Measurements from ENCODE around the gene TDRD10.
A peak's percentile ranks its signal among the peaks of the same experiment; 100 is the strongest.
"Not testable (repeated sequence)": the region's sequence is repeated elsewhere in the genome, so short reads cannot be mapped to it uniquely, and the experiment has no call there.

The TDRD10 gene

GRCh38 chr1:154517661-154518060 lies 15.6 kb downstream of the TDRD10 start:
- DNase-seq: no peak

DNA sequence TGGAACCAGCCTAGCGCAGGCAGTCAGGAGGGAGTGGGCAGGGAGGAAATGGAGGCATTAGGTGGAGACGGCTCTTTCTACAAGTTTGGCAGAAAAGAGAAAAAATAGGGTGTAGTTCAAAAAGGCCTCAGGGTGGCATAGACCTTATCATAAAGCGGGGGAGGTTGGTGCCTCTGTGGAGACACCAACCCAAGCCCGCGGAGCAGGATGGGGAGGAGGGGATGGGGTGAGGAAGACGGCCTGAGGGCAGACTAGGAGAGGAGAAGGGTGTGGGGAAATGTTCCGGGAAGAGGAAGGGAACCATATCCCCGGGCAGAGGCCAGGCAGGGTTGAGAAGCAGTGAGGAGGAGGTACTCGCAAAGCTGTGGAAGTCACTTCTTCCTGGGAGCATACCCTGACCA lies 17.6 kb downstream of the TDRD10 start:
- no peak for DNase-seq

- DNase-seq: no peak
These were observed 18.3 kb downstream of the TDRD10 start for GRCh38 chr1:154520333-154520732.

DNA sequence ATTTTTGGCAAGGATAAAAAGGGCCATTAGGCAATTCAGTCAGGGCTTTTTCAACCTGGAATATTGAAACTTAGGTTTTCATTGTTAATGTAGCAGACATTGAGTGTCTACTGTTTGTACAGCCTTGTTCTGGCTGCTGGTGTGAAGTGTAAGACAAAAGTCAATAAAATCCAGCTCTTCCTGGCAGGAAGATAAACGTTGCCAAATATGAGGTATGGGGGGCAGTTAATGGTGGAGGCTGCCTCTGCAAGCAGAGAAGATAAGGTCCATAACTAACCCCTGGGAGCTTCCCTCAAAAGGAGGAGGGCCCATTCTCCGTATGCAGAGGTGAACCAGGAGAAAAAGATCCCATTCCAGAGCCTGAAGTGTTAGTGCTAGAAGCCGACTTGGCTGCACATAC lies 19.7 kb downstream of the TDRD10 start:
- DNase-seq: no peak

- DNase-seq: no peak
These were observed 22.9 kb downstream of the TDRD10 start for GRCh38 chr1:154524881-154525280.

DNA sequence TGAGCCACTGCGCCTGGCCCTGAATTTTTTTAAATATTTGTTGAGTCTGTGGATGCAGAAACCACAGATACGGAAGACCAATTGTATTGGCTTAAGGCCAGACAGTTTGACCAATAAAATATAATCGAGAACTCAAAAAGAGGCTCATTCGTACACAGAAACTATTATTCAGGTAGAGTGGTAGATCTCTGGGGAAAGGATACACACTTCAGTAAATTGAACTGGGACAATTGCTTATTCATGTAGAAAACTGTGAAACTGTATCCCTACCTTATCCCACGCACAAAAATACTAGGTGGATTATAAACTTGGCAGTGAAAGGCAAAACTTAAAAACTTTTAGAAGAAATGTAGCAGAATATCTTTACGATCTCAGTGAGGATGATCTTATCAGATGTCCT lies 25.2 kb downstream of the TDRD10 start:
- DNase-seq: no peak

- no peak for DNase-seq
These were observed 27.3 kb downstream of the TDRD10 start for GRCh38 chr1:154529308-154529707.

GRCh38 chr1:154531950-154532349 lies 29.9 kb downstream of the TDRD10 start:
- not testable (repeated sequence) for DNase-seq

DNA sequence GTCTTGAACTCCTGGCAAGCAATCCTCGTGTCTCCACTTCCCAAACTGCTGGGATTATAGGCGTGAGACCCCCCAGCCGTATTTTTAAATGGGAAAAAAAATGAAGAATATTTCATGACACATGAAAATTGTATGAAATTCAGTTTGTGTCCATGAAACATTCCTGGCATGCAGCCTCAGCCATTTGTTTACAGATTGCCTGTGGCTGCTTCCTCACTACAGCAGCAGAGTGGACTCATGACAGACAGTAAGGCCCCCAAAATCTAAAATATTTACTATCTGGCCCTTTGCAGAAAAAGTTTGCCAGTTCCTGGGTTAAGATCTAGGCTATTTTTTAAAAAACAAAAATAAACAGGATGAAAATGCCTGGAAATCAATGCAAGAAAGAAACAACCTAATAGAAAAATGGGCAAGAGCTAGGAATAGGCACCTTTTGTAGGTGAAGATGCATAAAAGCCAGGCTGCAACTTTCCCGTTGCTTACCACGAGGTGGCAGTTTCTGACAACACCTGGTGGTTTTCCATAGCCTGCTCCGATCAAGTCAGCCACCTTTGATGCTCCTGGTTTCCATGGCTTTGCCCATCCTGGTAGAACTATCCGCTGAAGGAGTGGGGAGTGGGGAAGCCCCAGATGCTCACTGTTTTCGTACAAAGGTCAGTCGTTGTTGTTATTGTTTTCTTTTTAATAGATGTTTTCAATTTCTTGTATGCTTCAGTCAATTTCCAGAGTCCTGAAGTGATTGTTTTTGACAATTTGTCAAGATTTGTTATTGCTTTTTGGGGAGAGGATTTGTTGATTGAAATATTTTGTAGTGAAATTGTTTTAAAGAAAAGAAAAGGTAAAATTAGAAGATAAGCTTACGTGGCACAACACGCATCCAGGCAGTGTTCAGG lies 32.2 kb downstream of the TDRD10 start:
- peak; percentile 63 for DNase-seq

DNA sequence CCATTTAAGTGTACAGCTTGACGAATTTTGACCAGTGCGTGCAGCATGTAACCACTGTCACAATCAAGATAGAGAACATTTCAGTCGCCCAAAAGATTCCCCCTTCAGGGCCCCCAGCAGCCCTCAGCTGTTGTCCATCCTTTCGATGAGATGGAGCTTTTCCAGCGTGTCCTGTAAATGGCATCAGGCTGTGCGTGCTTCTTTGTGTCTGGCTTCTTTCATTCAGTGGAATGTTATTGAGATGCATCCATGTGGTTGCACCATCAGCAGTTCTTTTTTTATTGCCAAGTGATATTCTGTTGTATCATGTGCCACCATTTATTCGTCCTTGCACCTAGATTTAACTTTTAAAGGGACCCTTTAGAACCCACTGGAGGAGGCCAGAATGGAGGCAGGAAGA lies 34.6 kb downstream of the TDRD10 start:
- DNase-seq: no peak

DNA sequence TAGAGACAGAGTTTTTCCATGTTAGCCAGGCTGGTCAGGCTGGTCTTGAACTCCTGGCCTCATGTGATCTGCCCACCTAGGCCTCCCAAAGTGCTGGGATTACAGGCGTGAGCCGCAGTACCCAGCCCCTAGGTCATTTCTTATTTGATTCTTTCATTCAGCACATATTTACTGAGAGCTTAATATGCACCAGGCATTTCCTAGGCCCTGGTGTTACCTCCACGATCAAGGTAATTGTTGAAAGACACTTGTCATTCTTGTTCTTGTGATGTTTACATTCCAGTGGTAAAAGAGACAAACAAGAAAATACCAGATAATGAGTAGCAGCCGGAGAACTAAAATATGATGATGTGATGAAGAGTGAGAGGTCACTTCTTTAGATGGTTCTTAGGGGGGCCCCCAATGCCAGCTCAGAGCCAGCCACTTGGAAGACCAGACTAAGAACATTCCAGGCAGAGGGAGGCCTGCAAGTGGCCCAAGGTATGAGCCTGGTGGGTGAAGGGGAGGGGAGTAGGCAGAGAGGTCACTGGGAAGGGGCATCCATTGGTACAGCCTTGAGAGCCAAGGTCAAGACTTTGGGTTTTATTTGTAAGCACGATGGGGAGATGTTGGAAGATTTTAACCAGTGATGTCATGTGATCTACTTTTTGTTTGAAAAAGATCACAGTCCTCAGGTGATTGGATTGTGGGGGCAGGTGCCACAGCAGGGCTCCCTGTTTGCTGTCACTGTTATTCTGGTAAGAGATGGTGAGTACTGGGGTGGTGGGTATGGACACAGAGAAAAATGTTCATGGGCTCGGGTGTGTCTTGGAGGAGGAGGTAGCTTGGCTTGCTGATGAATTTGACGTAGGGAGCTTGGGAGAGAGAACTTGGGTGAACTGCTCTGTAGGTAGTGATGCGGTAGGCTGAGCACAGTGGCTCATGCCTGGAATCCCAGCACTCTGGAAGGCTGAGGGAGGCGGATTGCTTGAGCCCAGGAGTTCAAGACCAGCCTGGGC lies 37.8 kb downstream of the TDRD10 start:
- DNase-seq: no peak

DNA sequence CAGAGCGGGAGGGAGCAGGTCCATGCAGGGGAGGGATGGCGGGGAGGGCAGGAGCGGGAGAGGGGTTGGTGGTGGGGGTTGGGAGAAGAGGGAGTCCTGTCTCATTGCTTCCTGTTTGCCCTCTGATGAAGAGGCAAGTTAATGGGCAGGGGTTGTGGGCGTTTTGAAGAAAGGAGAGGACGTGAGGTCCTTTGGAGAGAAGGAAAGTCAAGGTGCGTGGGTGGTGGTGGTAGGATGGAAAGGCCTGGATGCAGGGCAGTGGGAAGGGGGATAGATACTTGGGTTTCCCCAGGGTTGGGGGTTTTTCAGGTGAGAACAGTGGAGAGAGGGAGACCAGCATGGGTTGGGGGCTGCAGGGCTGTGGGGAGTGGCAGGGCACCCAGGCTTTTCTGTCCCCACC lies 39.2 kb downstream of the TDRD10 start:
- no peak for DNase-seq

DNA sequence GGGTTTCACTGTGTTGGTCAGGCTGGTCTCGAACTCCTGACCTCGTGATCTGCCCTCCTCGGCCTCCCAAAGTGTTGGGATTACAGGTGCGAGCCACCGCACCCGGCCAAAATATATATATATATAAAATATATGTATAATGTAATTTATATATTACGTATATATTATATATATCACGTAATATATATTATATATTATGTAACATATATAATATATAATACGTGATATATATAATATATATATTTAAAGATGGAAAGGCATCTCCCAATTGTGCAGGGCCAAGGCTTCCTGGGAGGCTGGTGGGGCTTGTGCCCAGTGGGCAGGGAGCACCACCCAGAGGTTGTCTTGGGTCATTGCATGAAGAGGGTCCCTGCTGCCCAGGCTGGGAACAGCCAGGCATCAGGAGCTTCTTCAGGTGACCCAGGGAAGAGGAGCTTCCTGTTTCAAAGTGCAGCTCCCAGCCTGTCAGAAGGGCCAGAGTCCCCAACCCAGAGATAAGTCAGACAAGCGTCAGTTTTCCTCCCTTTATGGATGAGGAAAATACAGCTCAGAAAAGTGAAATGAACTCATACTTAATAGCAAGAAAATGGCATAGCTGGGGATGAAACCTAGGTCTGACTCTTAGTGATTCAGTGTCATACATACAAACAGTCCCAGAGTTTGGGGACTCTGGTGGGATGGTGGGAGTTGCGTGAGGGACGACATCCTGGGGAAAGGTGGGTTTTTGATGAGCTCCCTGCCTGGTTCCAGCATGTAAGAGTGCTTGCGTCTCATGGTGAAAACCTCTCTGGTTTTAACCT lies 44.4 kb downstream of the TDRD10 start:
- DNase-seq: peak; percentile 65

GRCh38 chr1:154547105-154547732 lies 45.2 kb downstream of the TDRD10 start:
- no peak for DNase-seq

DNA sequence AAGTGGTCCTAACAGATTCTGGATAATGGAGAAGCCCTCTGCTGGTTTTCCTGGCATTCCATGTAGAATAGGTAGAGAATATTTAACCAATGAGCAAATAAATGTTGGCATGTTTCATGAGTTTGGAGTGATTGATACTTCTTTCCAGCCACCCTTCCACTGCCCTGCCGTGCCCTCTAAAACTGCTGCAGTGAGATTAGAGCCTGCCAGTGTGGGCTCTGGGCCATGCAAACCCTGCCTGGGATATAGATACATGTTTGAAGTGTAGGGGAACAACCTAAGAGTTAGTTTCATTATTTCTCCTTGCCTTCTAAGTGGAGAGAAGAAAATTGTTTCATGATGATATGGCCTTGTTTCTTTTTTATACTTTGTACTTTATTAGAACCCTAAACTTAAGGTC lies 46.0 kb downstream of the TDRD10 start:
- no peak for DNase-seq

DNA sequence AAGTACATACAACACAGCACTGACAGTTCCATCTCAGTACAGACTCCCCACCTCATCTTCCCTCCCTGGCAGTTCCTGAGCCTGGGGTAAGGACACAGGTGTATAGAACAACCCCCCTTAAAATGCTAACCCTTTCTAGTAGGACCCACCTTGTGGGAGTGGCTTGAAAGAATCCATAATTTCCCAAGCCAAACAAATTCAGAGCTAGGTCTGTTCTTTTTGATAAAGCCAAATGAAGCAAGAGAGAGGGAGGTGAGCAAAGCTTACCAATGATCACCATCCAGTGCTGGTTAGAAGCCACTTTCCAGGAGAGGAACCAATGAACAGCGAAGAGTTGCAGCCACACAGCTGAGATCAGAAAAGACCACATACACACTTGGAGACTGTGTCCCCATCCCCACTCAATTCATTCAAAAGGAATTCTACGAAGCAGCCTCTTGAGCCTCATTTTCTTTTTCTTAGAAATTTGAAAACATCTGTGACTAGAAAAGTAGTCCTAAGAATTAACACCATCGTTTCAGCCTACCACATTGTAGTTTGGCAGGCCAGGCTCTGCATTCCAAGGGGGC lies 47.3 kb downstream of the TDRD10 start:
- DNase-seq: no peak

GRCh38 chr1:154550070-154550469 lies 48.1 kb downstream of the TDRD10 start:
- DNase-seq: no peak

DNA sequence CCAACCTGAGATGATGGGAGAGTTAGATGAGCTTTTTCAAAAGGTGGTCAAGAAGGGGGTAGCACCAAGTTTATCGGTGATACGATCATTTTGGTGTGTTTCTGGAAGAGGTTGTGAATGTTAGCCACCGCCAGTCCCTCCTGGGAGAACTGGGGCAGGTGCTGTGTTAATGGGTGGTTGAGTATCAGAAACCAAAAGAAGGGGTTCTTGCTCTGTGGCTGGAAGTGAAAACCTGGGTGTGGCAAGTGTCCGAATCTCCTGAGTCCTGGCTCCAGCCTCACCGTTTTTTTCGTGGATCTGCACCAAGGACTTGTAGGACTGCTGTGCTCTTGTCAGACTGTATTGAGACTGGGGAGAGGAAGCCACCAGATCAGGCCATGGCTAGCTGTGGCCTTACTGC lies 48.6 kb downstream of the TDRD10 start:
- no peak for DNase-seq

DNA sequence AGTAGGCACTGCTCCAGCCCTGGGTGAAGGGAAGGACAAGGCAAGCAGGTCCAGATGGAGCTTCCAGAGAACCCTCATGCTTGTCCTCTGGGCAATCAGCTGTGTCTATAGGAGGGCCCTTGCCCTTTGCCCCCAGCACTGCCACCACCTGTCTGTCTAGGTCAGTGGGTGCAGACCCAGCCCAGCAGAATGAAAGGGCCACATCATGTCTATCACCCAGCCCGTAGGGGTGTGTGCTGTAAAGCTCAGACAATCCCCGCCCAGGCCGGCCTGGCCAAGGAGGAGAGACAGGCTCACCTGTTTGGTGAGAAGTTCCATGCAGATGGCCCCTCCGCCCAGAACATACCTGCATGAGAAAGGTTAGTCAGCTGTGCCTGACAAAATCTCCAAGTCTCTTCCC lies 49.5 kb downstream of the TDRD10 start:
- no peak for DNase-seq

- no peak for DNase-seq
These were observed 50.0 kb downstream of the TDRD10 start for GRCh38 chr1:154552036-154552435.

DNA sequence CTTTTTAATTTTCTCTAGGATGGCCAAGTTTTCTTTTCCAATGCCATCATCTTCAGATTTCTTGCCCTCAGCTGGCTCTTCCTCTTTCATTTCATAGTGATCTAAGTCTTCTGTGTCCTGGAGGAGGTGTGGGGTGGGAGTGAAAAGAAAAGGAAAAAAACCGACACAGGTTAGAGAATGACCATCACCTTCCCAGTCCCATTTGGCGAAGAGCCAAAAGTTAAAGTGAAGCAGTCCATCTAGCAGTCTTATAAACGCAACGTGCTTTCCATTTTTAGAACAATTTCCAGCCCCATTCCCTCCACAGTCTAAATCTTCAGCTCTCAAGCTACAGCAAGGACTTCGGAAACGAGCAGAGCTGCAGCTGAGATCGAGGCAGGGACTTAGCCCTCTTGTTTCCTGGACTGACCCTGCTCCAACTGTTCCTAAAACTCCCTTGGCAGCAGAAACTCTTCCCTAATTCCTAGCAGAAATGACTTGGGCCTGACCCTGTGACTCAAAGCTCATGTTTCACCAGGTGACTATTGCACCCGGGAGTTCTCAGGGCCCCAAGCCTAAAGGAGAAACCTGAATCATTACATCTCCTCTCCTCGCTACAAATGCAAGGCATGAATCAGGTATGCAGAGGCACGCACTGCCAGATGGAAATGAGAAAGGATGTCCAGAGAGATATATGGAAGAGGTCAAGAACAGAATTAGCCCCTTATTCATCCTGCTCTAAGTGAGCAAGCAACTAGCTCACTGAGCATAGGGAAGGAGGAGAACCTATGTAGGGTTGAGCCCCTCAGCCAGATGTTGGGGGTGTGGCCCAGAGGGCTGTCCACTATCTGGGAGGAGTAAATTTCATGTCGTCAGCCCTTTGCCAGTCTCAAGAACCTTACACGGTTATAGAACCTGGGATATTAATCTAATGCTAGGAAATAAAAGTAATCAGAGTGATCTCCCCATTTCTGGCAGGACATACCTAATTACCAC lies 51.3 kb downstream of the TDRD10 start:
- DNase-seq: no peak
